IMR-90 (cell line): ENCODE results near the gene ANKRD33B. TPM values are rescaled to one million over a fixed set of nuclear protein-coding genes. Genes with fewer than 3 reads are reported as not detected.

Experiments
- ATAC-seq: fragments of 200-7000 bp; cut with Tn5 transposase; 2 replicates; pipeline ENCODE4 v1.9.1; 2020; ENCODE audit warnings: low read depth, mild to moderate bottlenecking, moderate library complexity
- BruUV-seq: library from RNA; stranded (reverse); fragments of 400-500 nt; replicated peaks from 2 replicates; lab custom pipeline; 2021; lab: Mats Ljungman, UMichigan
- CTCF ChIA-PET: fragments of 300-600 bp; formaldehyde crosslinking; extraction: SDS; loops from one replicate; lab custom pipeline; 2021; ENCODE audit warnings: antibody characterized with exemption; lab: Yijun Ruan, JAX
- POLR2A ChIA-PET: fragments of 300-600 bp; sonication (Branson Sonifier 250); formaldehyde crosslinking; loops from one replicate; lab custom pipeline; 2022; ENCODE audit warnings: antibody characterized with exemption; ENCODE audit not compliant: unreplicated experiment; lab: Charles Lee
- DNase-seq: peaks from one replicate; pipeline ENCODE4 v3.0.0; 2013
- H2AFZ ChIP-seq: replicated peaks from 2 replicates; pipeline ENCODE3; 2013; ENCODE audit warnings: low read length, mild to moderate bottlenecking; ENCODE audit not compliant: poor library complexity
- H2AK5ac ChIP-seq: 2 replicates; pipeline ENCODE4 v1.6.1; 2013; ENCODE audit warnings: low read depth, low read length, inconsistent platforms
- H2AK9ac ChIP-seq: replicated peaks from 2 replicates; pipeline ENCODE3; 2013; ENCODE audit warnings: mild to moderate bottlenecking, low read depth, low read length, moderate library complexity; ENCODE audit not compliant: poor library complexity
- H2BK120ac ChIP-seq: 2 replicates; pipeline ENCODE4 v1.6.1; 2013; ENCODE audit warnings: low read depth, low read length, inconsistent platforms
- H2BK15ac ChIP-seq: 3 replicates; pipeline ENCODE4 v1.6.1; 2013; ENCODE audit warnings: low read depth, low read length, inconsistent platforms
- H2BK20ac ChIP-seq: 2 replicates; pipeline ENCODE4 v1.6.1; 2013; ENCODE audit warnings: low read depth, mild to moderate bottlenecking, inconsistent platforms, low read length, moderate library complexity
- H2BK5ac ChIP-seq: 2 replicates; pipeline ENCODE4 v1.6.1; 2013; ENCODE audit warnings: mild to moderate bottlenecking, low read depth, low read length, inconsistent platforms; ENCODE audit not compliant: poor library complexity, severe bottlenecking
- H3K14ac ChIP-seq: replicated peaks from 2 replicates; pipeline ENCODE4 v1.6.1; 2013; ENCODE audit warnings: low read depth, low read length, inconsistent platforms
- H3K18ac ChIP-seq: 2 replicates; pipeline ENCODE4 v1.6.1; 2013; ENCODE audit warnings: low read depth, low read length, control low read depth
- H3K23ac ChIP-seq: 2 replicates; pipeline ENCODE4 v1.6.1; 2013; ENCODE audit warnings: low read depth, low read length, inconsistent platforms
- H3K27ac ChIP-seq: 2 replicates; pipeline ENCODE4 v1.5.1; 2013; ENCODE audit warnings: mild to moderate bottlenecking, control low read depth, low read length; ENCODE audit not compliant: insufficient read depth
- H3K27me3 ChIP-seq: 2 replicates; pipeline ENCODE4 v1.6.1; 2013; ENCODE audit warnings: low read length; ENCODE audit not compliant: control insufficient read depth, insufficient read depth
- H3K36me3 ChIP-seq: 2 replicates; pipeline ENCODE4 v1.6.1; 2013; ENCODE audit warnings: low read length, mixed read lengths; ENCODE audit not compliant: control insufficient read depth, insufficient read depth
- H3K4ac ChIP-seq: 2 replicates; pipeline ENCODE4 v1.6.1; 2013; ENCODE audit warnings: low read depth, low read length, inconsistent platforms
- H3K4me1 ChIP-seq: 2 replicates; pipeline ENCODE4 v1.6.1; 2013; ENCODE audit warnings: low read length, mixed read lengths; ENCODE audit not compliant: control insufficient read depth, insufficient read depth
- H3K4me2 ChIP-seq: 2 replicates; pipeline ENCODE4 v1.6.1; 2013; ENCODE audit warnings: low read depth, mild to moderate bottlenecking, control low read depth, low read length, moderate library complexity
- H3K4me3 ChIP-seq: 2 replicates; pipeline ENCODE4 v1.5.1; 2013; ENCODE audit warnings: low read depth, mild to moderate bottlenecking, control low read depth, low read length, moderate library complexity; ENCODE audit not compliant: insufficient read depth
- H3K56ac ChIP-seq: 2 replicates; pipeline ENCODE4 v1.6.1; 2013; ENCODE audit warnings: low read length, inconsistent platforms; ENCODE audit not compliant: insufficient read depth; ENCODE audit errors: extremely low read depth
- H3K79me1 ChIP-seq, 2 experiments: 2 replicates each; pipeline ENCODE4 v1.6.1; 2013; ENCODE audit warnings: low read length in 2 of 2, inconsistent platforms in 1 of 2, low read depth in 1 of 2
- H3K9ac ChIP-seq: 2 replicates; pipeline ENCODE4 v1.6.1; 2013; ENCODE audit warnings: low read depth, low read length, control low read depth
- H3K9me1 ChIP-seq: 2 replicates; pipeline ENCODE4 v1.6.1; 2013; ENCODE audit warnings: low read length, inconsistent platforms; ENCODE audit not compliant: insufficient read depth
- H3K9me3 ChIP-seq: 2 replicates; pipeline ENCODE4 v1.6.1; 2013; ENCODE audit warnings: low read length; ENCODE audit not compliant: control insufficient read depth, insufficient read depth
- H4K20me1 ChIP-seq: 2 replicates; pipeline ENCODE4 v1.6.1; 2013; ENCODE audit warnings: low read length, inconsistent platforms; ENCODE audit not compliant: insufficient read depth
- H4K5ac ChIP-seq: 2 replicates; pipeline ENCODE4 v1.6.1; 2013; ENCODE audit warnings: mild to moderate bottlenecking, low read depth, low read length, control low read depth
- H4K8ac ChIP-seq, 2 experiments: 2 replicates each; pipeline ENCODE4 v1.6.1; 2013; ENCODE audit warnings: low read depth in 2 of 2, low read length in 2 of 2, control low read depth in 1 of 2, inconsistent platforms in 1 of 2
- H4K91ac ChIP-seq: 2 replicates; pipeline ENCODE4 v1.6.1; 2013; ENCODE audit warnings: low read depth, low read length, inconsistent platforms; ENCODE audit not compliant: insufficient read depth
- CHD1 ChIP-seq: IDR thresholded peaks from 2 replicates; pipeline ENCODE4 v1.6.1; 2012; ENCODE audit warnings: low read depth, low read length, improper control_type of control experiment
- ELK1 ChIP-seq: fragments of 150-350 bp; IDR thresholded peaks from 2 replicates; pipeline ENCODE4 v1.6.1; 2016; ENCODE audit warnings: low read depth, mild to moderate bottlenecking, low read length, moderate library complexity, borderline replicate concordance
- MAFK ChIP-seq: IDR thresholded peaks from 2 replicates; pipeline ENCODE4 v1.6.1; 2012; ENCODE audit warnings: low read depth, low read length, improper control_type of control experiment
- MAZ ChIP-seq: IDR thresholded peaks from 2 replicates; pipeline ENCODE4 v1.6.1; 2012; ENCODE audit warnings: low read depth, mild to moderate bottlenecking, low read length, improper control_type of control experiment, moderate library complexity, borderline replicate concordance
- MXI1 ChIP-seq: IDR thresholded peaks from 2 replicates; pipeline ENCODE4 v1.6.1; 2012; ENCODE audit warnings: low read depth, mild to moderate bottlenecking, low read length, moderate library complexity, borderline replicate concordance
- NFE2L2 ChIP-seq: fragments of 150-350 bp; IDR thresholded peaks from 2 replicates; pipeline ENCODE4 v1.6.1; 2016; ENCODE audit warnings: low read depth, mild to moderate bottlenecking, low read length
- POLR2A ChIP-seq: IDR thresholded peaks from 2 replicates; pipeline ENCODE4 v1.6.1; 2012; ENCODE audit warnings: mild to moderate bottlenecking, low read depth, low read length
- RAD21 ChIP-seq: IDR thresholded peaks from 2 replicates; pipeline ENCODE4 v1.6.1; 2012; ENCODE audit warnings: low read length, improper control_type of control experiment
- RFX5 ChIP-seq: IDR thresholded peaks from 2 replicates; pipeline ENCODE4 v1.8.0; 2012; ENCODE audit warnings: low read depth, mild to moderate bottlenecking, low read length, moderate library complexity
- SMC3 ChIP-seq: fragments of 150-350 bp; IDR thresholded peaks from 2 replicates; pipeline ENCODE4 v1.6.1; 2016; ENCODE audit warnings: low read depth, mild to moderate bottlenecking, antibody characterized with exemption, low read length, moderate library complexity
- WGBS, 2 experiments: methylation state at CpG; one replicate each; pipeline versions ENCODE4 v1.1.5 to v1.1.7; 2013; ENCODE audit warnings: missing lambda C conversion rate in 2 of 2; ENCODE audit not compliant: insufficient read length in 1 of 2; ENCODE audit errors: extremely low coverage in 2 of 2; 5-methylcytosine and 5-hydroxymethylcytosine counted together
- dilution Hi-C: fragments of 300-500 bp; cut with HindIII; formaldehyde crosslinking; loops from one replicate; pipeline ENCODE4 v1.14.3; 2018; ENCODE audit warnings: low sequenced_read_pairs; ENCODE audit not compliant: unreplicated experiment
- in situ Hi-C: fragments of 300-500 bp; cut with MboI; formaldehyde crosslinking; loops from 3 replicates; pipeline ENCODE4 v1.14.3; 2019; ENCODE audit warnings: low sequenced_read_pairs, inconsistent platforms, mixed read lengths
- intact Hi-C: fragments of 100-400 bp; cut with micrococcal nuclease; formaldehyde crosslinking; loops from 2 replicates; pipeline ENCODE4 v1.10.0; 2022
- polyA plus RNA-seq, 3 experiments: library from polyadenylated mRNA; depleted of rRNA; stranded (reverse); fragments of >200 nt; gene quantifications; 2 replicates each; pipeline ENCODE4 v1.2.3, GENCODE V29; 2012; ENCODE audit warnings: low replicate concordance in 1 of 3
- total RNA-seq: library from RNA; depleted of rRNA; stranded (reverse); fragments of >200 nt; gene quantifications from 2 replicates; pipeline ENCODE4 v1.2.3, GENCODE V29; 2012
- TF ChIP-seq, protein P1 (sequence below): conservative IDR thresholded peaks from 2 replicates; pipeline ENCODE4 v1.5.1; 2012; ENCODE audit warnings: mild to moderate bottlenecking, low read depth, low read length, improper control_type of control experiment
- TF ChIP-seq, protein P2 (sequence below): fragments of 150-350 bp; IDR thresholded peaks from 2 replicates; pipeline ENCODE4 v1.6.1; 2017; ENCODE audit warnings: mild to moderate bottlenecking, antibody characterized with exemption, low read length, low read depth

ANKRD33B gene
- total and polyA plus RNA-seq, 2 of the 4 experiments (the other 2 are of a cell fraction) = 2.5 to 3.3 TPM

- no peak overlapping the region for H3K27ac ChIP-seq
- TF ChIP-seq SMC3 (no peak), MXI1 (no peak), POLR2A (no peak), NFE2L2 (no peak), ELK1 (no peak), MAFK (no peak), RFX5 (no peak), CHD1 (no peak), MAZ (no peak), RAD21 (no peak)
- TF ChIP-seq, protein P1, sequence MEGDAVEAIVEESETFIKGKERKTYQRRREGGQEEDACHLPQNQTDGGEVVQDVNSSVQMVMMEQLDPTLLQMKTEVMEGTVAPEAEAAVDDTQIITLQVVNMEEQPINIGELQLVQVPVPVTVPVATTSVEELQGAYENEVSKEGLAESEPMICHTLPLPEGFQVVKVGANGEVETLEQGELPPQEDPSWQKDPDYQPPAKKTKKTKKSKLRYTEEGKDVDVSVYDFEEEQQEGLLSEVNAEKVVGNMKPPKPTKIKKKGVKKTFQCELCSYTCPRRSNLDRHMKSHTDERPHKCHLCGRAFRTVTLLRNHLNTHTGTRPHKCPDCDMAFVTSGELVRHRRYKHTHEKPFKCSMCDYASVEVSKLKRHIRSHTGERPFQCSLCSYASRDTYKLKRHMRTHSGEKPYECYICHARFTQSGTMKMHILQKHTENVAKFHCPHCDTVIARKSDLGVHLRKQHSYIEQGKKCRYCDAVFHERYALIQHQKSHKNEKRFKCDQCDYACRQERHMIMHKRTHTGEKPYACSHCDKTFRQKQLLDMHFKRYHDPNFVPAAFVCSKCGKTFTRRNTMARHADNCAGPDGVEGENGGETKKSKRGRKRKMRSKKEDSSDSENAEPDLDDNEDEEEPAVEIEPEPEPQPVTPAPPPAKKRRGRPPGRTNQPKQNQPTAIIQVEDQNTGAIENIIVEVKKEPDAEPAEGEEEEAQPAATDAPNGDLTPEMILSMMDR = no peak
- TF ChIP-seq, protein P2, sequence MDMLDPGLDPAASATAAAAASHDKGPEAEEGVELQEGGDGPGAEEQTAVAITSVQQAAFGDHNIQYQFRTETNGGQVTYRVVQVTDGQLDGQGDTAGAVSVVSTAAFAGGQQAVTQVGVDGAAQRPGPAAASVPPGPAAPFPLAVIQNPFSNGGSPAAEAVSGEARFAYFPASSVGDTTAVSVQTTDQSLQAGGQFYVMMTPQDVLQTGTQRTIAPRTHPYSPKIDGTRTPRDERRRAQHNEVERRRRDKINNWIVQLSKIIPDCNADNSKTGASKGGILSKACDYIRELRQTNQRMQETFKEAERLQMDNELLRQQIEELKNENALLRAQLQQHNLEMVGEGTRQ = no peak
- POLR2A ChIA-PET = no interaction called here
- H2AFZ ChIP-seq = no peak overlapping the region
- WGBS, 2 experiments = no CpG with 5 or more reads among the region's 1 CpG
- peaks cover 23% of the 10 kb centered on the region for H3K4me1 ChIP-seq
- H3K9me1 ChIP-seq = peaks cover 26% of the 10 kb centered on the region
- no peaks in the 10 kb centered on the region for H3K9me3 ChIP-seq
- DNase-seq = no peak
- H3K9ac ChIP-seq = no peak overlapping the region
- ATAC-seq = no peak
- no peak overlapping the region for H3K4me2 ChIP-seq
- H3K56ac ChIP-seq = no peak overlapping the region
- H4K8ac ChIP-seq = no peak overlapping the region
- no peak overlapping the region for H2BK15ac ChIP-seq
- intact Hi-C loops = no loop called here
- no peak overlapping the region for H2BK20ac ChIP-seq
- H4K5ac ChIP-seq = no peak overlapping the region
- no peak overlapping the region for H2AK5ac ChIP-seq
- no peak overlapping the region for H3K23ac ChIP-seq
- no peak overlapping the region for H3K4ac ChIP-seq
- H2BK120ac ChIP-seq = no peak overlapping the region
- in situ Hi-C loops = no loop called here
- no peak overlapping the region for H3K14ac ChIP-seq
- H4K20me1 ChIP-seq = peaks cover 34% of the 10 kb centered on the region; the same call in 1 of the 2 replicates
- no peak overlapping the region for H2BK5ac ChIP-seq
- no peak overlapping the region for H4K91ac ChIP-seq
- dilution Hi-C loops = no loop called here
- H3K27me3 ChIP-seq = no peaks in the 10 kb centered on the region
- peaks cover 19 to 64% of the 10 kb centered on the region in 2 experiments; a peak in 3 of 4 replicates for H3K79me1 ChIP-seq
- no TSS peak for BruUV-seq
- CTCF ChIA-PET = interaction anchor here (1.0 kb wide), 1 partner anchor 21 kb away, joined by 3 read pairs; no protein-coding TSS in a partner anchor
- H3K18ac ChIP-seq = no peak overlapping the region
- no peaks in the 10 kb centered on the region for H3K36me3 ChIP-seq
- no peak overlapping the region for H2AK9ac ChIP-seq
- H3K4me3 ChIP-seq = no peak overlapping the region
Measured at GRCh38 chr5:10596886-10597451, 33.1 kb downstream of the ANKRD33B start.
